ENCODE measurements around the gene IFNK. TPM values are rescaled to one million over a fixed set of nuclear protein-coding genes. Genes with fewer than 3 reads are reported as not detected.
A peak's percentile ranks its signal among the peaks of the same experiment; 100 is the strongest.

Gene IFNK
- total and polyA plus RNA-seq, 8 donors, result 0.14 TPM; not detected in 7

DNA sequence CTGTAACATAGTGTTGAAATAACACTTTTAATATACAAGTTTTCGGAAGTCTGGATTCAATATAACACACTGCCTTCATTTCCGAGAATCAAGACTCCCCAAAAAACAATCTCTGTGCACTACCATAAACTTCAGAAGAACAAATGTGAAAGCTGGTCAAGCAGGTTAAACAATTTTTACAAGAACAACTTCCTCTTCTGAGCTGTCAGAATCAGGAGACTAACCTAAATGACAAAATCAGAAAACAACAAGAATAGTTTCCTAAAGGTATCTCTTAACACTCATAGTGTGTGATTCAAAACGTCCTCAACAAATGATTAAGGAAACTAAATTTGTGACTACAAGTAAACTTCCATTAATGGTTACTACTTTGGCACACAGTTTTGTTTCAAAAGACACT is 37.6 kb downstream of the IFNK start:
- no peak for DNase-seq
- Histone ChIP-seq H3K4me3 (no peak overlapping the region), H3K9me3 (no peaks in the 10 kb centered on the region), H3K27ac (no peak overlapping the region), H3K4me1 (peaks cover 0 to 13% of the 10 kb centered on the region in 2 donors), H3K27me3 (no peaks in the 10 kb centered on the region), H3K36me3 (peaks cover 0 to 78% of the 10 kb centered on the region in 2 donors)
- ATAC-seq, result peak; percentile 49
- TF ChIP-seq, protein P1, sequence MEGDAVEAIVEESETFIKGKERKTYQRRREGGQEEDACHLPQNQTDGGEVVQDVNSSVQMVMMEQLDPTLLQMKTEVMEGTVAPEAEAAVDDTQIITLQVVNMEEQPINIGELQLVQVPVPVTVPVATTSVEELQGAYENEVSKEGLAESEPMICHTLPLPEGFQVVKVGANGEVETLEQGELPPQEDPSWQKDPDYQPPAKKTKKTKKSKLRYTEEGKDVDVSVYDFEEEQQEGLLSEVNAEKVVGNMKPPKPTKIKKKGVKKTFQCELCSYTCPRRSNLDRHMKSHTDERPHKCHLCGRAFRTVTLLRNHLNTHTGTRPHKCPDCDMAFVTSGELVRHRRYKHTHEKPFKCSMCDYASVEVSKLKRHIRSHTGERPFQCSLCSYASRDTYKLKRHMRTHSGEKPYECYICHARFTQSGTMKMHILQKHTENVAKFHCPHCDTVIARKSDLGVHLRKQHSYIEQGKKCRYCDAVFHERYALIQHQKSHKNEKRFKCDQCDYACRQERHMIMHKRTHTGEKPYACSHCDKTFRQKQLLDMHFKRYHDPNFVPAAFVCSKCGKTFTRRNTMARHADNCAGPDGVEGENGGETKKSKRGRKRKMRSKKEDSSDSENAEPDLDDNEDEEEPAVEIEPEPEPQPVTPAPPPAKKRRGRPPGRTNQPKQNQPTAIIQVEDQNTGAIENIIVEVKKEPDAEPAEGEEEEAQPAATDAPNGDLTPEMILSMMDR (IDR thresholded peaks at IDR 0.05), result no peak
- intact Hi-C loops (cut with DNase I), result no loop called here

DNA sequence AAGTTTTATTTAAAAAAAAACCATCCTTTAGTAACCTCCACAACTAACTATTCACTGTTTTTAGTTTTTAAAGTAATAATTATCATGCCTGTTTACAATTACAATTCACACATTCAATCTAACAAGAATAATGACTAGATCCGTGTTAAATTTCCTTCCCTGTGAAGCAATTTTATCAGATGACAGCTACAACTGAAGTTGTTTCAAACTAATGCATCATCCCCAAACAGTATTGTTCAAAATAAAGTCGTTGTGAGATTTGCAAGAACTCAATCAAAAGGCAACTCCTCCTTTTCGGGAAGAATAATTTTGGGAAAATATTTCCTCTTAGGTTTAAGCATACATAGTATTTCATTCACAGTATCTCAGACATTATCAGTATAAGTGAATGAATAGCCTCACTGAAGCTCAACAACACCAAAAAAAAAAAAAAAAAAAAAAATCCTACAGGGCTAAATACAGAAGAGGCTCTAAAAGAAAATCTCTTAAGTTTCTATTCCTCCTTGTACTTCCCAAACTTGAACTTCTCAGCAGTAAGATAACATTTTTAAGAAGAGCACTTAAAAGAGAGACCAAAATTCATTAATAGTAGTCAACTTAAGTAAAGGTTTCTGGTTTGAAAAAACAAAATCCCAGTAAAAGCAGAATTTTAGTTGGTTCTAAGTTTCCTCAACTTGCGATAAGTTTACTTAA is 39.8 kb downstream of the IFNK start:
- peak overlapping the region in 1 of 2 donors; percentile 50 for H3K27ac ChIP-seq
- no peaks in the 10 kb centered on the region for H3K9me3 ChIP-seq
- no peaks in the 10 kb centered on the region for H3K27me3 ChIP-seq
- ATAC-seq (no peak), DNase-seq (no peak)
- peaks cover 0 to 60% of the 10 kb centered on the region in 2 donors for H3K36me3 ChIP-seq
- intact Hi-C loops (cut with DNase I), result no loop called here
- H3K4me3 ChIP-seq, result no peak overlapping the region
- H3K4me1 ChIP-seq, result peaks cover 0 to 13% of the 10 kb centered on the region in 2 donors
- TF ChIP-seq, protein P1 (IDR thresholded peaks at IDR 0.05), result no peak

DNA sequence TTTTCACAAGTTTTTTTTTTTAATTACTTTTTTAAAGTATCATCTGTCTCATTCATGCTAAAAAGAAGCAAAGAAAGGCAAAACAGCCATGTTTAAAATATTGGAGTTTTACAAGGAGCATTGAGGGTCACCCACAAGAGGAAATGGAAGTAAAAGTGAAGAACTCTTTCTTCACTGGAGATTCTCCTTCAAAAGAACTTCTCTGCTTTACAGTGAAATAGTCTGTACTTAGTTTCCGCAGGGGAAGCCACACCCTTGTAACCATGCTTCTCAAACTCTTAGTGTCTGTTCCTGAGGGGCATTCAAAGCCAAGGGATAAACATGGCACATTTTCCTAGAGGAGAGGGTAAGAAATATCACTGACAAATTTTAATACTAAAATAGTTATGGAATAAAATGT is 40.6 kb downstream of the IFNK start:
- Histone ChIP-seq H3K27me3 (no peaks in the 10 kb centered on the region), H3K9me3 (no peaks in the 10 kb centered on the region), H3K4me3 (no peak overlapping the region), H3K4me1 (peaks cover 0 to 19% of the 10 kb centered on the region in 2 donors), H3K36me3 (peaks cover 0 to 57% of the 10 kb centered on the region in 2 donors), H3K27ac (peak overlapping the region; percentile 26 to 50)
- TF ChIP-seq, protein P1 (IDR thresholded peaks at IDR 0.05), result no peak
- no peak for DNase-seq
- peak; percentile 63 for ATAC-seq
- intact Hi-C loops (cut with DNase I), result no loop called here

DNA sequence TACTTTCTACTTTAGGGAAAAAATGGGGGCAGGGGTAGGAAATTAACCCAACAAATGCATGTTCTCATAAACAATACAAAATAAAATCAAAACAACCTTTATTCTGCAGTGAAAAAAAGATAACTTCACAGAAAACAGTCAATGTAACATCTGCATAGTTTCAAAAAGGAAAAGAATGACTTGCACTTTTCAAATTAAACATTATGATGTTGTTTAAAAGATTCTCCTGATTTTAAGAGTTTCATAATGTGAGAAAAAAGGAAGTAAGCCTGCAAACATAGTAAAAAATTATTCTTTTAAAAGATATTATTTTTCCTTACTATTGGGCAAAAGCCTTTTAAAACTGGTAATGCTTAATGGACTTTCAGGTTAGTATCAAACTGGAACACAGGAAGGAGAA is 41.6 kb downstream of the IFNK start:
- intact Hi-C loops (cut with DNase I), result no loop called here
- Histone ChIP-seq H3K27ac (peak overlapping the region in 1 of 2 donors; percentile 50), H3K9me3 (no peaks in the 10 kb centered on the region), H3K4me3 (no peak overlapping the region), H3K27me3 (no peaks in the 10 kb centered on the region), H3K36me3 (peaks cover 0 to 47% of the 10 kb centered on the region in 2 donors), H3K4me1 (peaks cover 0 to 29% of the 10 kb centered on the region in 2 donors)
- TF ChIP-seq, protein P1 (IDR thresholded peaks at IDR 0.05), result no peak
- DNase-seq (no peak), ATAC-seq (no peak)

DNA sequence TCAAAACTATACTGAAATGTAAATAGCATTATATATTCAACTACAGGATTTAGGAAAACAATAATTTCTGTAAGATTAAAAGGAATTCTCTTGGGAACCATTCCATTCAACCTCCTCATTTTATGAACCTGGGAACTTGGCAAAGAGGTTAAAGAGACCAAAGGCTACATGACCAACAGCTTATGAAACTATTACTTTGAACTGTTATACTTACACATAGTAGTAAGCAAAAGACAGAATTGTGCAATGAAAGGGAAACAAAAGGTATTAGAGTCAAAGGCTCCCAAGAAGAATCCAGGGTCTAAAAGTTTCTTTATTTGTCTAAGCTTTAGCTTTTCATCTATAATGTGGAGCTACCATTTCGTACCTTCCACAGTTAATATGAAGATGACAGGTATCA is 42.0 kb downstream of the IFNK start:
- Histone ChIP-seq H3K27ac (peak overlapping the region in 1 of 2 donors; percentile 50), H3K4me3 (no peak overlapping the region), H3K36me3 (peaks cover 0 to 43% of the 10 kb centered on the region in 2 donors), H3K9me3 (no peaks in the 10 kb centered on the region), H3K4me1 (peaks cover 0 to 33% of the 10 kb centered on the region in 2 donors), H3K27me3 (no peaks in the 10 kb centered on the region)
- TF ChIP-seq, protein P1 (IDR thresholded peaks at IDR 0.05), result no peak
- no peak for ATAC-seq
- intact Hi-C loops (cut with DNase I), result no loop called here
- no peak for DNase-seq

All from left lung (tissue), 10 donors.